ENCODE data around the gene SDK1.

SDK1 gene
- 0 to 0.77 (median 0.17) reads per million in 3 donors for total RNA-seq

GRCh38 chr7:3300651-3301448 is at the start of gene SDK1:
TSS of gene SDK1 (plus strand) at chr7:3301252. CDS start at chr7:3301587, 335 bp downstream.
- Histone ChIP-seq H3K4me1 (ENCODE audit: control insufficient read depth, insufficient read depth, low read length, poor library complexity, severe bottlenecking) (peaks cover 8% of the 10 kb centered on the region), H3K4me3 (ENCODE audit: insufficient read depth, low read depth, low read length, poor library complexity, severe bottlenecking) (peak within 1 kb of the TSS; percentile 50), H3K27ac (ENCODE audit: insufficient read depth, low read length, poor library complexity, severe bottlenecking) (no peak within 1 kb of the TSS)

GRCh38 chr7:3254718-3255117 is 46.3 kb upstream of the SDK1 start:
- DNase-seq, result no peak
- Histone ChIP-seq H3K9me3 (ENCODE audit: control insufficient read depth, low read length) (no peaks in the 10 kb centered on the region), H3K4me1 (ENCODE audit: control insufficient read depth, insufficient read depth, low read length, poor library complexity, severe bottlenecking) (no peaks in the 10 kb centered on the region), H3K36me3 (ENCODE audit: control insufficient read depth, insufficient read depth, low read length) (no peaks in the 10 kb centered on the region), H3K27me3 (replicated peaks; ENCODE audit: control insufficient read depth, insufficient read depth, low read length, poor library complexity, severe bottlenecking) (peaks cover 4% of the 10 kb centered on the region), H3K4me3 (ENCODE audit: insufficient read depth, low read depth, low read length, poor library complexity, severe bottlenecking) (no peak overlapping the region), H3K27ac (ENCODE audit: insufficient read depth, low read length, poor library complexity, severe bottlenecking) (no peak overlapping the region)

More at GRCh38 chr7:3300651-3301448, at the start of gene SDK1:
- Histone ChIP-seq H3K27me3 (replicated peaks; ENCODE audit: control insufficient read depth, insufficient read depth, low read length, poor library complexity, severe bottlenecking) (peaks cover 7% of the 10 kb centered on the region), H3K36me3 (ENCODE audit: control insufficient read depth, insufficient read depth, low read length) (no peaks in the 10 kb centered on the region), H3K9me3 (ENCODE audit: control insufficient read depth, low read length) (no peaks in the 10 kb centered on the region)
- DNase-seq, result peak; percentile 77 to 82 (median 78)

GRCh38 chr7:3259711-3260400 is 41.2 kb upstream of the SDK1 start:
- peaks cover 4% of the 10 kb centered on the region for H3K27me3 ChIP-seq (replicated peaks; ENCODE audit: control insufficient read depth, insufficient read depth, low read length, poor library complexity, severe bottlenecking)
- H3K27ac ChIP-seq (ENCODE audit: insufficient read depth, low read length, poor library complexity, severe bottlenecking), result no peak overlapping the region
- no peaks in the 10 kb centered on the region for H3K36me3 ChIP-seq (ENCODE audit: control insufficient read depth, insufficient read depth, low read length)
- no peak for DNase-seq
- no peaks in the 10 kb centered on the region for H3K4me1 ChIP-seq (ENCODE audit: control insufficient read depth, insufficient read depth, low read length, poor library complexity, severe bottlenecking)
- H3K9me3 ChIP-seq (ENCODE audit: control insufficient read depth, low read length), result no peaks in the 10 kb centered on the region
- no peak overlapping the region for H3K4me3 ChIP-seq (ENCODE audit: insufficient read depth, low read depth, low read length, poor library complexity, severe bottlenecking)

- Histone ChIP-seq H3K4me3 (ENCODE audit: insufficient read depth, low read depth, low read length, poor library complexity, severe bottlenecking) (no peak overlapping the region), H3K36me3 (ENCODE audit: control insufficient read depth, insufficient read depth, low read length) (no peaks in the 10 kb centered on the region), H3K27ac (ENCODE audit: insufficient read depth, low read length, poor library complexity, severe bottlenecking) (no peak overlapping the region), H3K27me3 (replicated peaks; ENCODE audit: control insufficient read depth, insufficient read depth, low read length, poor library complexity, severe bottlenecking) (peaks cover 4% of the 10 kb centered on the region), H3K4me1 (ENCODE audit: control insufficient read depth, insufficient read depth, low read length, poor library complexity, severe bottlenecking) (no peaks in the 10 kb centered on the region), H3K9me3 (ENCODE audit: control insufficient read depth, low read length) (no peaks in the 10 kb centered on the region)
- DNase-seq, result no peak
These were observed 40.7 kb upstream of the SDK1 start for GRCh38 chr7:3260401-3260715.

GRCh38 chr7:3264693-3265339 is 36.2 kb upstream of the SDK1 start:
- H3K4me1 ChIP-seq (ENCODE audit: control insufficient read depth, insufficient read depth, low read length, poor library complexity, severe bottlenecking), result no peaks in the 10 kb centered on the region
- H3K9me3 ChIP-seq (ENCODE audit: control insufficient read depth, low read length), result no peaks in the 10 kb centered on the region
- DNase-seq, result no peak
- no peak overlapping the region for H3K4me3 ChIP-seq (ENCODE audit: insufficient read depth, low read depth, low read length, poor library complexity, severe bottlenecking)
- no peak overlapping the region for H3K27ac ChIP-seq (ENCODE audit: insufficient read depth, low read length, poor library complexity, severe bottlenecking)
- H3K36me3 ChIP-seq (ENCODE audit: control insufficient read depth, insufficient read depth, low read length), result no peaks in the 10 kb centered on the region
- H3K27me3 ChIP-seq (replicated peaks; ENCODE audit: control insufficient read depth, insufficient read depth, low read length, poor library complexity, severe bottlenecking), result no peaks in the 10 kb centered on the region

- Histone ChIP-seq H3K4me1 (ENCODE audit: control insufficient read depth, insufficient read depth, low read length, poor library complexity, severe bottlenecking) (no peaks in the 10 kb centered on the region), H3K4me3 (ENCODE audit: insufficient read depth, low read depth, low read length, poor library complexity, severe bottlenecking) (no peak overlapping the region), H3K27ac (ENCODE audit: insufficient read depth, low read length, poor library complexity, severe bottlenecking) (no peak overlapping the region), H3K9me3 (ENCODE audit: control insufficient read depth, low read length) (no peaks in the 10 kb centered on the region), H3K36me3 (ENCODE audit: control insufficient read depth, insufficient read depth, low read length) (no peaks in the 10 kb centered on the region), H3K27me3 (replicated peaks; ENCODE audit: control insufficient read depth, insufficient read depth, low read length, poor library complexity, severe bottlenecking) (no peaks in the 10 kb centered on the region)
- no peak for DNase-seq
These were observed 35.7 kb upstream of the SDK1 start for GRCh38 chr7:3265388-3265787.

- DNase-seq, result no peak
- Histone ChIP-seq H3K4me1 (ENCODE audit: control insufficient read depth, insufficient read depth, low read length, poor library complexity, severe bottlenecking) (no peaks in the 10 kb centered on the region), H3K4me3 (ENCODE audit: insufficient read depth, low read depth, low read length, poor library complexity, severe bottlenecking) (no peak overlapping the region), H3K27ac (ENCODE audit: insufficient read depth, low read length, poor library complexity, severe bottlenecking) (no peak overlapping the region), H3K9me3 (ENCODE audit: control insufficient read depth, low read length) (no peaks in the 10 kb centered on the region), H3K36me3 (ENCODE audit: control insufficient read depth, insufficient read depth, low read length) (no peaks in the 10 kb centered on the region), H3K27me3 (replicated peaks; ENCODE audit: control insufficient read depth, insufficient read depth, low read length, poor library complexity, severe bottlenecking) (no peaks in the 10 kb centered on the region)
These were observed 34.8 kb upstream of the SDK1 start for GRCh38 chr7:3266240-3266639.

- DNase-seq, result no peak
- no peak overlapping the region for H3K4me3 ChIP-seq (ENCODE audit: insufficient read depth, low read depth, low read length, poor library complexity, severe bottlenecking)
- no peak overlapping the region for H3K27ac ChIP-seq (ENCODE audit: insufficient read depth, low read length, poor library complexity, severe bottlenecking)
- no peaks in the 10 kb centered on the region for H3K4me1 ChIP-seq (ENCODE audit: control insufficient read depth, insufficient read depth, low read length, poor library complexity, severe bottlenecking)
- H3K9me3 ChIP-seq (ENCODE audit: control insufficient read depth, low read length), result no peaks in the 10 kb centered on the region
- no peaks in the 10 kb centered on the region for H3K36me3 ChIP-seq (ENCODE audit: control insufficient read depth, insufficient read depth, low read length)
- no peaks in the 10 kb centered on the region for H3K27me3 ChIP-seq (replicated peaks; ENCODE audit: control insufficient read depth, insufficient read depth, low read length, poor library complexity, severe bottlenecking)
These were observed 32.9 kb upstream of the SDK1 start for GRCh38 chr7:3267966-3268690.

GRCh38 chr7:3270362-3270761 is 30.7 kb upstream of the SDK1 start:
- no peak for DNase-seq
- no peak overlapping the region for H3K27ac ChIP-seq (ENCODE audit: insufficient read depth, low read length, poor library complexity, severe bottlenecking)
- no peaks in the 10 kb centered on the region for H3K27me3 ChIP-seq (replicated peaks; ENCODE audit: control insufficient read depth, insufficient read depth, low read length, poor library complexity, severe bottlenecking)

More at GRCh38 chr7:3270362-3270761, 30.7 kb upstream of the SDK1 start:
- no peak overlapping the region for H3K4me3 ChIP-seq (ENCODE audit: insufficient read depth, low read depth, low read length, poor library complexity, severe bottlenecking)
- H3K36me3 ChIP-seq (ENCODE audit: control insufficient read depth, insufficient read depth, low read length), result no peaks in the 10 kb centered on the region
- H3K4me1 ChIP-seq (ENCODE audit: control insufficient read depth, insufficient read depth, low read length, poor library complexity, severe bottlenecking), result no peaks in the 10 kb centered on the region
- no peaks in the 10 kb centered on the region for H3K9me3 ChIP-seq (ENCODE audit: control insufficient read depth, low read length)

Measured in effector memory CD4-positive, alpha-beta T cell (primary cell).